PC-9 (cell line): ENCODE results near the gene PCSK9. TPM values are rescaled to one million over a fixed set of nuclear protein-coding genes. Genes with fewer than 3 reads are reported as not detected.
A peak's percentile ranks its signal among the peaks of the same experiment; 100 is the strongest.

ENCODE experiments used
- BruUV-seq: library from RNA; stranded (reverse); fragments of 400-500 nt; replicated peaks from 2 replicates; lab custom pipeline; 2021; lab: Mats Ljungman, UMichigan
- CTCF ChIA-PET: fragments of 300-600 bp; sonication (Branson Sonifier 250); formaldehyde crosslinking; loops from one replicate; lab custom pipeline; 2022; ENCODE audit warnings: antibody characterized with exemption; lab: Charles Lee
- POLR2A ChIA-PET: fragments of 300-600 bp; sonication (Branson Sonifier 250); formaldehyde crosslinking; loops from one replicate; lab custom pipeline; 2022; ENCODE audit warnings: antibody characterized with exemption; ENCODE audit not compliant: unreplicated experiment; lab: Charles Lee
- DNase-seq, 2 experiments: peaks; one replicate each; pipeline versions ENCODE4 v3.0.0 to v3.0.0-alpha.2; 2015 to 2022; ENCODE audit warnings: mixed read lengths in 1 of 2
- H2AFZ ChIP-seq: fragments of 200-600 bp; sonication (generic); 2 replicates; pipeline ENCODE4 v1.8.1; 2017; ENCODE audit warnings: antibody characterized with exemption
- H3F3A ChIP-seq: fragments of 200-600 bp; sonication (generic); 2 replicates; pipeline ENCODE4 v1.8.1; 2017; ENCODE audit warnings: antibody characterized with exemption, mild to moderate bottlenecking, low read depth; ENCODE audit not compliant: insufficient read depth
- H3K27ac ChIP-seq: fragments of 200-600 bp; sonication (generic); 2 replicates; pipeline ENCODE4 v1.6.1; 2016; ENCODE audit warnings: mixed run types
- H3K27me3 ChIP-seq: fragments of 200-600 bp; sonication (generic); 2 replicates; pipeline ENCODE4 v1.6.1; 2016; ENCODE audit warnings: low read depth, mixed run types; ENCODE audit not compliant: insufficient read depth
- H3K36me3 ChIP-seq: fragments of 200-600 bp; sonication (generic); 2 replicates; pipeline ENCODE4 v1.6.1; 2016; ENCODE audit warnings: low read depth, mixed run types
- H3K4me1 ChIP-seq: fragments of 200-600 bp; sonication (generic); replicated peaks from 2 replicates; pipeline ENCODE4 v1.6.1; 2016; ENCODE audit warnings: mixed run types; ENCODE audit not compliant: insufficient read depth
- H3K4me2 ChIP-seq: fragments of 200-600 bp; sonication (generic); 2 replicates; pipeline ENCODE4 v1.6.1; 2017; ENCODE audit warnings: mixed run types
- H3K4me3 ChIP-seq: fragments of 200-600 bp; sonication (generic); 2 replicates; pipeline ENCODE4 v1.6.1; 2016; ENCODE audit warnings: mixed run types
- H3K79me2 ChIP-seq: fragments of 200-600 bp; sonication (generic); 2 replicates; pipeline ENCODE4 v1.6.1; 2017; ENCODE audit warnings: low read depth, mixed run types
- H3K9me2 ChIP-seq: fragments of 200-600 bp; sonication (generic); 2 replicates; pipeline ENCODE4 v1.8.1; 2017; ENCODE audit warnings: mild to moderate bottlenecking; ENCODE audit not compliant: insufficient read depth
- H3K9me3 ChIP-seq: fragments of 200-600 bp; sonication (generic); 2 replicates; pipeline ENCODE4 v1.8.1; 2016; ENCODE audit warnings: low read depth; ENCODE audit not compliant: insufficient read depth
- H4K20me1 ChIP-seq: fragments of 200-600 bp; sonication (generic); 2 replicates; pipeline ENCODE4 v1.8.1; 2017; ENCODE audit not compliant: insufficient read depth
- CTCF ChIP-seq: fragments of 200-600 bp; sonication (generic); conservative IDR thresholded peaks from 2 replicates; pipeline ENCODE4 v1.6.1; 2017; ENCODE audit warnings: mixed run types, antibody characterized with exemption, mild to moderate bottlenecking, moderate library complexity
- EZH2 ChIP-seq: fragments of 200-600 bp; sonication (generic); IDR thresholded peaks from 2 replicates; pipeline ENCODE4 v1.8.0; 2017; ENCODE audit warnings: antibody characterized with exemption, low read depth
- intact Hi-C: fragments of 100-400 bp; cut with micrococcal nuclease; formaldehyde crosslinking; loops from one replicate; pipeline ENCODE4 v1.10.0; 2022; ENCODE audit not compliant: unreplicated experiment
- total RNA-seq: library from RNA; stranded (reverse); gene quantifications from 2 replicates; pipeline ENCODE4 v1.2.3, GENCODE V29; 2021

PCSK9 gene
- total RNA-seq, 1 experiment from 2014 or later = 133 TPM

- no peak overlapping the region for H3K4me3 ChIP-seq
- intact Hi-C loops = no loop called here
- ChIA-PET CTCF (interaction anchor here (0.7 kb wide), 1 partner anchor 28 kb away, joined by 5 read pairs; no protein-coding TSS in a partner anchor), POLR2A (no interaction called here)
- H3K27me3 ChIP-seq = no peaks in the 10 kb centered on the region
- no peak for DNase-seq
- peaks cover 16% of the 10 kb centered on the region for H3K36me3 ChIP-seq
- no peaks in the 10 kb centered on the region; the same call in 1 of the 2 replicates for H3K4me1 ChIP-seq
- H3K9me3 ChIP-seq = no peaks in the 10 kb centered on the region
- no peaks in the 10 kb centered on the region for H3K9me2 ChIP-seq
- peaks cover 14% of the 10 kb centered on the region; the same call in 1 of the 2 replicates for H3F3A ChIP-seq
- H3K4me2 ChIP-seq = no peak overlapping the region
- TF ChIP-seq CTCF (no peak), EZH2 (no peak)
- H3K27ac ChIP-seq = no peak overlapping the region
- 0 out of 2 replicates have a peak, but pooled peaks cover 6% of the 10 kb centered on the region for H4K20me1 ChIP-seq
- H2AFZ ChIP-seq = no peak overlapping the region
- no TSS peak for BruUV-seq
- H3K79me2 ChIP-seq = no peaks in the 10 kb centered on the region
Measured at GRCh38 chr1:55063577-55063942, 24.2 kb downstream of the PCSK9 start.

- Histone ChIP-seq H3K27ac (peak overlapping the region; percentile 50), H3K27me3 (no peaks in the 10 kb centered on the region), H3K4me2 (no peak overlapping the region), H3K4me1 (no peaks in the 10 kb centered on the region; the same call in 1 of the 2 replicates), H3K36me3 (peaks cover 22% of the 10 kb centered on the region), H4K20me1 (0 out of 2 replicates have a peak, but pooled peaks cover 6% of the 10 kb centered on the region), H3F3A (peaks cover 14% of the 10 kb centered on the region; the same call in 1 of the 2 replicates), H2AFZ (no peak overlapping the region), H3K79me2 (no peaks in the 10 kb centered on the region), H3K4me3 (no peak overlapping the region), H3K9me3 (no peaks in the 10 kb centered on the region), H3K9me2 (no peaks in the 10 kb centered on the region)
- intact Hi-C loops = no loop called here
- BruUV-seq = no TSS peak
- POLR2A ChIA-PET = no interaction called here
- no peak for DNase-seq
- CTCF ChIA-PET = interaction anchor here (0.7 kb wide), 1 partner anchor 27 kb away, joined by 5 read pairs; no protein-coding TSS in a partner anchor
- TF ChIP-seq EZH2 = no peak
- TF ChIP-seq CTCF = no peak
Measured at GRCh38 chr1:55064071-55064581, 24.8 kb downstream of the PCSK9 start.

- Histone ChIP-seq H3K27ac (no peak overlapping the region), H4K20me1 (0 out of 2 replicates have a peak, but pooled peaks cover 6% of the 10 kb centered on the region), H3K4me3 (no peak overlapping the region), H2AFZ (no peak overlapping the region), H3K9me2 (no peaks in the 10 kb centered on the region), H3K79me2 (no peaks in the 10 kb centered on the region), H3K27me3 (no peaks in the 10 kb centered on the region), H3K4me2 (no peak overlapping the region), H3F3A (peaks cover 14% of the 10 kb centered on the region; the same call in 1 of the 2 replicates), H3K9me3 (no peaks in the 10 kb centered on the region), H3K4me1 (no peaks in the 10 kb centered on the region; the same call in 1 of the 2 replicates), H3K36me3 (peaks cover 26% of the 10 kb centered on the region)
- intact Hi-C loops = no loop called here
- ChIA-PET POLR2A (no interaction called here), CTCF (no interaction called here)
- peak; percentile 65 to 77 for DNase-seq
- no peak for TF ChIP-seq CTCF
- no peak for TF ChIP-seq EZH2
- no TSS peak for BruUV-seq
Measured at GRCh38 chr1:55064861-55065263, 25.5 kb downstream of the PCSK9 start.
